ENCODE measurements around the gene CORO7.

DNA sequence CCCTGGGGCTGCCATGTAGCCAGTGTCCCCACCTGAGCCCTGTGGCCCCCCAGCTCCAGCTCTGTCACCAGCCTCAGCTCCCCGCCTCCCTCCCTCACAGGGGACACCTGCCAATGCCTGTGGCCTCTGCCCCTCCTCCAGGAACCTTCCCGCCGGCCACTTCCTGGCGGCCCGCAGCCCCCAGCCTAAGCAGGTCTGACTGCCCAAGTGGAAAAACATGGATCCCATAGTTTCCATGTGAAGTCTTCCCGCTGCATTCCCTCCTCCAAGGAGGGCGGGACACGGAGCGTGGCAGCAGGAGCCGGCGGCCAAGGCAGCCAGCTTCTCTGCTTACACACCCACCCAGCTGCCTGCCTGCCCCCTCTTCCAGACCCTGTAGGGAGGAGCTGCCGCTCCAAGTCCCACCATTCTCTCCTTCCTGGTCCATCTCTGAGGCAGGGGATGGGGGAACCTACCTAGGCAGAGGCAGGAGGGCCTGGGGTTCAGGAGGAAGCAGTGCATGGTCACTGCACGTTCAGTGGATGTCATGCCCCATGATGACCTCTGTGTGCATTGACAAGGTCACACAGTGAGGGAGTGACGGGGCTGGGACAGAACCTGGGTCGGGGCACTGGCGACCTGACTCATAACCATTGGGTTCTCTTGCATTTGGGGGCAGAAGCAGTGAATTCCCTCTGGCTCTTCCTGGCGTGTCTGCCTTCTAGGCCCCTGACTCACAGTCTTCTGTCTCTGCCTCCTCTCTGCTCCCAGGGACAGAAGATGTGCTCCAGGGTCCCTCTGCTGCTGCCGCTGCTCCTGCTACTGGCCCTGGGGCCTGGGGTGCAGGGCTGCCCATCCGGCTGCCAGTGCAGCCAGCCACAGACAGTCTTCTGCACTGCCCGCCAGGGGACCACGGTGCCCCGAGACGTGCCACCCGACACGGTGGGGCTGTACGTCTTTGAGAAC, 36.0 kb downstream of the CORO7 start:
- TF ChIP-seq, protein P1, sequence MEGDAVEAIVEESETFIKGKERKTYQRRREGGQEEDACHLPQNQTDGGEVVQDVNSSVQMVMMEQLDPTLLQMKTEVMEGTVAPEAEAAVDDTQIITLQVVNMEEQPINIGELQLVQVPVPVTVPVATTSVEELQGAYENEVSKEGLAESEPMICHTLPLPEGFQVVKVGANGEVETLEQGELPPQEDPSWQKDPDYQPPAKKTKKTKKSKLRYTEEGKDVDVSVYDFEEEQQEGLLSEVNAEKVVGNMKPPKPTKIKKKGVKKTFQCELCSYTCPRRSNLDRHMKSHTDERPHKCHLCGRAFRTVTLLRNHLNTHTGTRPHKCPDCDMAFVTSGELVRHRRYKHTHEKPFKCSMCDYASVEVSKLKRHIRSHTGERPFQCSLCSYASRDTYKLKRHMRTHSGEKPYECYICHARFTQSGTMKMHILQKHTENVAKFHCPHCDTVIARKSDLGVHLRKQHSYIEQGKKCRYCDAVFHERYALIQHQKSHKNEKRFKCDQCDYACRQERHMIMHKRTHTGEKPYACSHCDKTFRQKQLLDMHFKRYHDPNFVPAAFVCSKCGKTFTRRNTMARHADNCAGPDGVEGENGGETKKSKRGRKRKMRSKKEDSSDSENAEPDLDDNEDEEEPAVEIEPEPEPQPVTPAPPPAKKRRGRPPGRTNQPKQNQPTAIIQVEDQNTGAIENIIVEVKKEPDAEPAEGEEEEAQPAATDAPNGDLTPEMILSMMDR (conservative IDR thresholded peaks at IDR 0.05), result no peak
- TF ChIP-seq ZFX (IDR thresholded peaks at IDR 0.05), result no peak
